T follicular helper cell (primary cell): ENCODE measurements around the gene FAIM2.

Experiments used
- DNase-seq: peaks from one replicate; pipeline ENCODE4 v3.0.0-alpha.2; 2020; ENCODE audit warnings: low read depth

FAIM2 gene

DNA sequence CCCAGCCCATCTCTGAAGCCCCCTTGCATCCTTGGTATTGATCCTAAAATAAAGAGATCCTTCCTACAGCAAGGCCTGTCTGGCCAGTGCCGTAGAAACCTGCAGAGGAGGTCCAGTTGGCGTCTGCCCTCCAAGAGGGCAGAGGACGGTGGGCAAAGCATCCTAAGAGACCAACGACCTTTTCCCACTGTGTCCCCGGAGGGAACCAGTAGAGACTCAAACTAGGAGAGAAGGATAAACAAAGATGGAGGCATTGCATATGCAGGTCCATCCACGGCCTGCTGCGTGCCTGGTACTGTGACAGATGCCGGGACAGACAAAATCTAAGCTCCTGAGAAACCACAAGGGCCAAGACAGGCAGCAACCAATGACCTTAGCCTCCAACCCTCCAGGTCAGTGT, 79.3 kb downstream of the FAIM2 start:
- no peak for DNase-seq

DNA sequence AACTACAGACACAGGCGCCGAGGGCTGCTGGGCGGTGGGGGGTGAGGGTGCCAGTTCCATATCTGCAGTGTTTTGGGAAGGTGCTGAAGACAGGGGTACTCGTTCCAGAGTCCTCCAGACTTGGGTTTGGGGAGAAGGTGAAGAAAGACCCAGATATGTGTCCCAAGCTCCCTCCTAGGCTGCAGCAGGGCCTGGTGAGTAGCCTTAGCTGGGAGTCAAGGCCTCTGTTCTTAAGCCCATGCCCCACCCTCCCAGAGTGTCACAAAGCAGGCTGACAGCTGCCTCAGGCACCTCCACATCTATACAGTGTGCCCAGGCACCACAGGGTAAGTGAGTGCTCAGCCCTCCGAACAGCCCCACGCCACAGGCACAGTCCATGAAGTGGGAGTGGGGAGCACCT, 79.7 kb downstream of the FAIM2 start:
- DNase-seq = no peak

DNA sequence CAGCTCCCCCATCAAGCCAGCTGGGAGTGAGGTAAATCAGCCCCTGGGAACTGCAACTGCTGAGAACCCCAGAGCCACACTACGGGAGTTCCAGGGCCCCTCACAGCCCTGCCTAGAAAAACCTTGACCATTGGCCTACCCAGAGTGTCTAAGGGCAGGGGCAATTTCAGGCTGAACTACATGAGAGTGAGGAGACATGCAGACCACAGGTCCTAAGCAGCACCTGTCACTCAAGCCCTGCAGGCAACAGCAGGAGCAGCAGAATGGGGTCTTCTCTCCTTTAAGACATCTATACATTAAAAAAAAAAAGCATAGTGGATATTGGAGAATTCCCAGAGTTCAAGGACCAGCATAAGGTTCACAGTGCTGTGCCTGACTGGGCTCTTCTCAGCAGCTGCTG, 80.3 kb downstream of the FAIM2 start:
- no peak for DNase-seq

DNA sequence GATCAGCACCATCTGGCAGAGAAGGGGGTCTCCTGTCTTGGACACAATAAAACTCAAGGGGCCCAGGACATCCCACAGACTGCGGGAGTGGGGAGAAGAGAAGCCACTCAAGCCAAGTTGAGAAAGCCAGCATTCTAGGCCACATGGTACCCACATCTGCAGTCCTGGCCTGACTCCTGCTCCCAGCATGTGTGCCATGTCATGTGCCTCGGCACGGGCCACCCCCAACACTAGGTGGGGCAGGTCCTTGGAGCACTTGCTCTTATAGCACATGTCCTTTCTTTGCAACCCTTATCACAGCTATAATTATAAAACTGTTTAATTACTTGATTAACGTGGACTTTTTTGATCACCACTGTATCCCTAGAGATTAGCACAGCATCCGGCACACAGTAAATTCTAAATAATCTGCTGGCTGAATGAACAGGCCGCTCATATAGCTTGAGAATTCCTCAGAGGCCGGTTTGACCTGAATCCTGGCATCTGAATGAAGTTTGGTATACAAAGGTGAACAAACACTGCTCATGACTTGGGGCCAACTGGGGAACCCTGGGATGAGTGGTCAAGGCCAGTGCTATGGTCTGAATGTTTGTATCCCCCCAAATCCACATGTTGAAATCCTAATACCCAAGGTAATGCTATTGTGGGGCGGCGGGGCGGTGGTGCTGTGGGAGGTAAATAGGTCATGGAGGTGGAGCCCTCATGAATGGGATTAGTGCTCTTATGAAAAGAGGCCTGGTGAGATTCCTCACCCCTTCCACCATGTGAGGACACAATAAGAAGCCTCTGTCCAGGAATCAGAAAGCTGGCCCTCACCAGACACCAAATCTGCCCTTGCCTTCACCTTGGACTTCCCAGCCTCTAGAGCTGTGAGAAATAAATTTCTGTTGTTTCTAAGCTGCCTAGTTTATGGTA, 82.1 kb downstream of the FAIM2 start:
- no peak for DNase-seq

DNA sequence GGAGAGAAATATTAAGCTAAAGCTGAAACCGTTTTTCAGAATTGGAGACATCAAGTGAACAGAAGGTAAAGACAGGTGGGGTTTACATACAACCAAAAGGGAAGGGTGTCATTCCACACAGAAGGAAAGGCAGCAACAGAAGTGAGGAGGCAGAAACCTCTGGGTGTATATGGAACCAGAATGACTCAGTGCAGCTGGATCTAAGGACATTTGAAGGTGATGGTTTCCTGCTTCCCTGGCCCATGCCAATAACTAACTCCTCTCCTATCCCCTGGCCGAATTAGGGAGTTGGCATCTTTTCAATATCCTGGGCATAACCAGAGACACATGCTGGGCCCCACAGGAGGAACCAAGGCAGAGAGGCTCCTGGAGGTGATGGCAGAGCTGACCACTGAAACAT, 83.9 kb downstream of the FAIM2 start:
- no peak for DNase-seq

DNA sequence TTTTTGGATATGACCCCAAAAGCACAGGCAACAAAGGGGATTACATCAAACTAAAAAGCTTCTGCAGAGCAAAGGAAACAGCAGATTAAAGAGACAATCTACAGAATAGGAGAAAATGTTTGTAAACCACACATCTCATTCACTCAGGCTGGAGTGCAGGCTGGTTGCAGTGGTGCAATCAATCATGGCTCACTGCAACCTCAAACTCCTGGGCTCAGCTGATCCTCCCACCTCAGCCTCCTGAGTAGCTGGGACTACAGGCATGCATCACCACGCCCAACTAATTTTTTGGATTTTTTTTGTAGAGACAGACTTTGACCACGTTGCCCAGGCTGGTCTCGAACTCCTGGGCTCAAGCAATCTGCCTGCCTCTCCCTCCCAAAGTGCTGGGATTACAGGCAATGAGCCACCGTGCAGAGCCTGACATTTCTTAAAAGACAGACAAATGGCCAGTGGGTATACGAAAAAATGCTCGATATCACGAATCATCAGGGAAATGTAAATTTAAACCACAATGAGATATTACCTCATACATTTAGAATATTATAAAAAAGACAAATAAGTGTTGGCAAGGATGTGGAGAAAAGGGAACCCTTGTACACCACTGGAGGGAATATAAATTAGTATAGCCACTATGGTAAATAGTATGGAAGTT, 85.3 kb downstream of the FAIM2 start:
- DNase-seq = no peak
